K562 (cell line): ENCODE data around the gene POLDIP3. TPM values are rescaled to one million over a fixed set of nuclear protein-coding genes. Genes with fewer than 3 reads are reported as not detected.
"Not testable (repeated sequence)": the region's sequence is repeated elsewhere in the genome, so short reads cannot be mapped to it uniquely, and the experiment has no call there.

Experiments used
- ATAC-seq: fragments of 200-7000 bp; cut with Tn5 transposase; 3 replicates; pipeline ENCODE4 v1.9.1; 2020; ENCODE audit warnings: moderate library complexity
- BruUV-seq: library from RNA; stranded (reverse); fragments of 400-500 nt; replicated peaks from 2 replicates; lab custom pipeline; 2021; lab: Mats Ljungman, UMichigan
- CTCF ChIA-PET: fragments of 300-600 bp; formaldehyde crosslinking; extraction: SDS; loops from one replicate; lab custom pipeline; 2021; ENCODE audit warnings: low intra/inter-chr PET ratio; lab: Yijun Ruan, JAX
- POLR2A ChIA-PET: fragments of 300-600, 350-650 bp; sonication (Branson Sonifier 250); formaldehyde crosslinking; extraction: SDS; loops from one replicate; lab custom pipeline; 2021; ENCODE audit warnings: antibody characterized with exemption, inconsistent platforms; lab: Yijun Ruan, JAX
- DNase-seq, 4 experiments: peaks; one replicate each; pipeline versions ENCODE4 v3.0.0 to v3.0.0-alpha.2; 2011 to 2018; ENCODE audit warnings: low spot score in 3 of 4, mixed read lengths in 3 of 4; ENCODE audit errors: extremely low read depth in 1 of 4
- FAIRE-seq: peaks from 2 replicates; lab custom pipeline; 2011; peaks lifted over from hg19 to GRCh38; lab: Jason Lieb, UNC
- H2AFZ ChIP-seq: 2 replicates; pipeline ENCODE4 v1.6.0; 2011; ENCODE audit warnings: low read depth, low read length, control low read depth, inconsistent platforms
- H3K27ac ChIP-seq: fragments of 200-600 bp; 3 replicates; pipeline ENCODE4 v1.8.0; 2011; ENCODE audit warnings: low read depth, mild to moderate bottlenecking, control low read depth, inconsistent platforms, low read length, moderate library complexity, mixed read lengths; ENCODE audit errors: extremely low read depth
- H3K27me3 ChIP-seq, 2 experiments: fragments of 300-600 bp in 1 of 2; 2 replicates in 1 of 2; 3 replicates in 1 of 2; pipeline versions ENCODE4 v1.6.0 to v1.8.0; 2011; ENCODE audit warnings: inconsistent platforms in 2 of 2, low read length in 2 of 2, mild to moderate bottlenecking in 1 of 2, mixed read lengths in 1 of 2, moderate library complexity in 1 of 2; ENCODE audit not compliant: control insufficient read depth in 2 of 2, insufficient read depth in 2 of 2
- H3K36me3 ChIP-seq: fragments of 300-600 bp; 3 replicates; pipeline ENCODE4 v1.8.0; 2011; ENCODE audit warnings: mild to moderate bottlenecking, low read length, inconsistent platforms; ENCODE audit not compliant: control insufficient read depth, insufficient read depth
- H3K4me1 ChIP-seq, 2 experiments: fragments of 200-600 bp in 1 of 2; replicated peaks in 1 of 2; 2 replicates in 1 of 2; 3 replicates in 1 of 2; pipeline versions ENCODE4 v1.5.1 to v1.8.0; 2011; ENCODE audit warnings: inconsistent platforms in 2 of 2, low read length in 2 of 2, mild to moderate bottlenecking in 1 of 2, mixed read lengths in 1 of 2, moderate library complexity in 1 of 2; ENCODE audit not compliant: control insufficient read depth in 2 of 2, insufficient read depth in 2 of 2
- H3K4me2 ChIP-seq: 2 replicates; pipeline ENCODE4 v1.6.1; 2011; ENCODE audit warnings: low read length, control low read depth, inconsistent platforms, mixed read lengths; ENCODE audit not compliant: insufficient read depth
- H3K4me3 ChIP-seq: fragments of 200-600 bp; sonication (generic), shearing (Covaris generic); 2 replicates; pipeline ENCODE4 v1.5.1; 2016; ENCODE audit warnings: control low read depth, inconsistent platforms
- H3K79me2 ChIP-seq: fragments of 200-600 bp; 3 replicates; pipeline ENCODE4 v1.8.0; 2011; ENCODE audit warnings: low read length, inconsistent platforms; ENCODE audit not compliant: control insufficient read depth, insufficient read depth
- H3K9ac ChIP-seq, 2 experiments: 2 replicates each; pipeline versions ENCODE4 v1.6.0 to v1.6.1; 2011; ENCODE audit warnings: low read depth in 2 of 2, low read length in 2 of 2, control low read depth in 1 of 2, inconsistent platforms in 1 of 2, mild to moderate bottlenecking in 1 of 2, mixed read lengths in 1 of 2; ENCODE audit not compliant: insufficient read depth in 1 of 2
- H3K9me1 ChIP-seq: one replicate; pipeline ENCODE4 v1.6.0; 2011; ENCODE audit warnings: inconsistent platforms, mild to moderate bottlenecking, low read length, moderate library complexity; ENCODE audit not compliant: control insufficient read depth, insufficient read depth
- H3K9me3 ChIP-seq: replicated peaks from 2 replicates; pipeline ENCODE4 v1.5.1; 2011; ENCODE audit warnings: low read depth, low read length, inconsistent platforms; ENCODE audit not compliant: control insufficient read depth, insufficient read depth
- H4K20me1 ChIP-seq: replicated peaks from 2 replicates; pipeline ENCODE4 v1.6.1; 2011; ENCODE audit warnings: low read length, inconsistent platforms, mixed read lengths; ENCODE audit not compliant: control insufficient read depth, insufficient read depth
- ATF1 ChIP-seq, 2 experiments: fragments of 450-650 bp in 1 of 2; IDR thresholded peaks; 2 replicates each; pipeline ENCODE4 v1.6.1; 2016; ENCODE audit warnings: missing compliant biosample characterization in 1 of 2, missing genetic modification characterization in 1 of 2
- DMBX1 ChIP-seq: fragments of 250-450 bp; sonication (Bioruptor Pico); IDR thresholded peaks from 2 replicates; pipeline ENCODE4 v1.8.0; 2022; ENCODE audit warnings: inconsistent platforms, mild to moderate bottlenecking, moderate library complexity, borderline replicate concordance
- FOSL1 ChIP-seq: fragments of 200-800 bp; sonication (Bioruptor generic); conservative IDR thresholded peaks from 2 replicates; pipeline ENCODE4 v1.6.1; 2016; ENCODE audit warnings: missing genetic modification characterization, missing compliant biosample characterization
- RBFOX2 ChIP-seq: fragments of 200-400 bp; formaldehyde crosslinking; IDR thresholded peaks from 2 replicates; pipeline ENCODE4 v1.6.1; 2017; ENCODE audit warnings: low read depth, mild to moderate bottlenecking, low read length, moderate library complexity
- SMAD4 ChIP-seq: fragments of 250-450 bp; sonication (Bioruptor Pico); conservative IDR thresholded peaks from 2 replicates; pipeline ENCODE4 v1.8.0; 2021; ENCODE audit warnings: inconsistent platforms, mild to moderate bottlenecking, moderate library complexity
- YY1 ChIP-seq, 3 experiments: IDR thresholded peaks; 2 replicates each; pipeline ENCODE4 v1.6.1; 2011; ENCODE audit warnings: low read length in 2 of 3, mild to moderate bottlenecking in 2 of 3, moderate library complexity in 2 of 3, borderline replicate concordance in 1 of 3, control low read depth in 1 of 3, low read depth in 1 of 3; ENCODE audit not compliant: insufficient read depth in 3 of 3, insufficient replicate concordance in 2 of 3, control insufficient read depth in 1 of 3, insufficient read length in 1 of 3; ENCODE audit errors: extremely low read depth in 1 of 3
- ZFX ChIP-seq: sonication (generic); formaldehyde crosslinking; IDR thresholded peaks from 2 replicates; pipeline ENCODE4 v1.8.0; 2022; ENCODE audit warnings: mild to moderate bottlenecking, missing genetic modification reagents, moderate library complexity
- ZNF311 ChIP-seq: fragments of 250-450 bp; sonication (Bioruptor Pico); IDR thresholded peaks from 2 replicates; pipeline ENCODE4 v1.4.0; 2020; ENCODE audit warnings: mild to moderate bottlenecking, moderate library complexity
- WGBS: fragments of 100-300 bp; shearing (Covaris generic); methylation state at CpG from one replicate; pipeline ENCODE4 v1.1.6; 2016; ENCODE audit warnings: low coverage, mixed read lengths; ENCODE audit not compliant: insufficient coverage; ENCODE audit errors: missing lambda C conversion rate; 5-methylcytosine and 5-hydroxymethylcytosine counted together
- in situ Hi-C: fragments of 300-500 bp; cut with MboI; formaldehyde crosslinking; loops from 4 replicates; pipeline ENCODE4 v1.15.0; 2018; ENCODE audit warnings: inconsistent platforms, mixed read lengths
- intact Hi-C: fragments of 100-400 bp; cut with micrococcal nuclease; formaldehyde crosslinking; loops from 2 replicates; pipeline ENCODE4 v1.14.2; 2022
- polyA plus RNA-seq, 8 experiments: library from polyadenylated mRNA; depleted of rRNA in 4 of 8; stranded (reverse) in 5 of 8; unstranded in 3 of 8; fragments of >200 nt; fragmentation: Nextera tagmentation in 2 of 8; fragmentation: Illumina TruSeq in 1 of 8; extraction: Ambion mirVana in 2 of 8; extraction: Trizol in 1 of 8; gene quantifications; 2 replicates each; pipeline versions ENCODE4 v1.2.1 to v1.2.3, GENCODE V29; 2011 to 2014; ENCODE audit warnings: inconsistent platforms in 1 of 8, missing spikeins in 1 of 8
- total RNA-seq, 7 experiments: library from RNA; depleted of rRNA in 6 of 7; stranded (reverse); fragments of >200 nt in 6 of 7; fragmentation: Illumina TruSeq in 2 of 7; extraction: Trizol in 2 of 7; gene quantifications; 2 replicates each; pipeline versions ENCODE4 v1.2.1 to v1.2.3, GENCODE V29; 2011 to 2021; ENCODE audit warnings: low replicate concordance in 1 of 7
- TF ChIP-seq, protein P1 (sequence below): sonication (generic); formaldehyde crosslinking; IDR thresholded peaks from 2 replicates; pipeline ENCODE4 v1.8.1; 2023; ENCODE audit warnings: mild to moderate bottlenecking, missing genetic modification reagents
- TF ChIP-seq, protein P2 (sequence below), 2 experiments: fragments of 450-650 bp; IDR thresholded peaks; 2 replicates each; pipeline ENCODE4 v1.6.1; 2016

The POLDIP3 gene
- total and polyA plus RNA-seq, 9 of the 15 experiments (the other 6 are each of a cell fraction or from before 2014, with no cell fraction given) = 14.3 to 53.0 (median 26.3) TPM

GRCh38 chr22:42537199-42537831, 77.4 kb downstream of the POLDIP3 start (continued):
- peak in 1 of 3 experiments; percentile 45 for TF ChIP-seq YY1 (IDR thresholded peaks at IDR 0.05; ENCODE audit: borderline replicate concordance in 1 of 3, control insufficient read depth in 1 of 3, extremely low read depth in 1 of 3, insufficient read depth in 3 of 3, insufficient read length in 1 of 3, insufficient replicate concordance in 2 of 3, low read depth in 1 of 3, low read length in 2 of 3)
- peak; percentile 69; the same call in 1 of the 2 replicates for TF ChIP-seq ZNF311 (CRISPR knock-in tag)
- TF ChIP-seq RBFOX2 = 0 out of 2 replicates have a peak, but pooled peaks have one; percentile 22
- TF ChIP-seq ZFX = peak; percentile 48
- peak; percentile 47 for TF ChIP-seq SMAD4 (CRISPR knock-in tag)
- TF ChIP-seq FOSL1 (tag) = 0 out of 2 replicates have a peak, but pooled peaks have one; percentile 25
- not testable (repeated sequence) for TF ChIP-seq ATF1 (CRISPR knock-in tag; IDR thresholded peaks at IDR 0.05)
- TF ChIP-seq ATF1 (tag; IDR thresholded peaks at IDR 0.05) = 0 out of 2 replicates have a peak, but pooled peaks have one; percentile 30
- peak; percentile 78; the same call in 1 of the 2 replicates for TF ChIP-seq DMBX1 (CRISPR knock-in tag)

DNA sequence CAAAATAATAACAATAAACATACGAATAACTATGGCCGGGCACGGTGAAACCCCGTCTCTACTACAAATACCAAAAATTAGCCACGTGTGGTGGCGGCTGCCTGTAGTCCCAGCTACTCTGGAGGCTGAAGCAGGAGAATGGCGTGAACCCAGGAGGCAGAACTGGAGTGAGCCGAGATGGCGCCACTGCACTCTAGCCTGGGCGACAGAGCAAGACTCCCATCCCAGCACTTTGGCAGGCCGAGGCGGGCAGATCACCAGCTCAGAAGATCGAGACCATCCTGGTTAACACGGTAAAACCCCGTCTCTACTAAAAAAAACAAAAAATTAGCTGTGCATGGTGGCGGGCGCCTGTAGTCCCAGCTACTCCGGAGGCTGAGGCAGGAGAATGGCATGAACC, 78.0 kb downstream of the POLDIP3 start:
- intact Hi-C loops, in situ Hi-C loops: not testable (repeated sequence)
- TF ChIP-seq, protein P1, sequence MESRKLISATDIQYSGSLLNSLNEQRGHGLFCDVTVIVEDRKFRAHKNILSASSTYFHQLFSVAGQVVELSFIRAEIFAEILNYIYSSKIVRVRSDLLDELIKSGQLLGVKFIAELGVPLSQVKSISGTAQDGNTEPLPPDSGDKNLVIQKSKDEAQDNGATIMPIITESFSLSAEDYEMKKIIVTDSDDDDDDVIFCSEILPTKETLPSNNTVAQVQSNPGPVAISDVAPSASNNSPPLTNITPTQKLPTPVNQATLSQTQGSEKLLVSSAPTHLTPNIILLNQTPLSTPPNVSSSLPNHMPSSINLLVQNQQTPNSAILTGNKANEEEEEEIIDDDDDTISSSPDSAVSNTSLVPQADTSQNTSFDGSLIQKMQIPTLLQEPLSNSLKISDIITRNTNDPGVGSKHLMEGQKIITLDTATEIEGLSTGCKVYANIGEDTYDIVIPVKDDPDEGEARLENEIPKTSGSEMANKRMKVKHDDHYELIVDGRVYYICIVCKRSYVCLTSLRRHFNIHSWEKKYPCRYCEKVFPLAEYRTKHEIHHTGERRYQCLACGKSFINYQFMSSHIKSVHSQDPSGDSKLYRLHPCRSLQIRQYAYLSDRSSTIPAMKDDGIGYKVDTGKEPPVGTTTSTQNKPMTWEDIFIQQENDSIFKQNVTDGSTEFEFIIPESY (CRISPR knock-in tag) = peak; percentile 43; the same call in 1 of the 2 replicates
- TF ChIP-seq, protein P2, sequence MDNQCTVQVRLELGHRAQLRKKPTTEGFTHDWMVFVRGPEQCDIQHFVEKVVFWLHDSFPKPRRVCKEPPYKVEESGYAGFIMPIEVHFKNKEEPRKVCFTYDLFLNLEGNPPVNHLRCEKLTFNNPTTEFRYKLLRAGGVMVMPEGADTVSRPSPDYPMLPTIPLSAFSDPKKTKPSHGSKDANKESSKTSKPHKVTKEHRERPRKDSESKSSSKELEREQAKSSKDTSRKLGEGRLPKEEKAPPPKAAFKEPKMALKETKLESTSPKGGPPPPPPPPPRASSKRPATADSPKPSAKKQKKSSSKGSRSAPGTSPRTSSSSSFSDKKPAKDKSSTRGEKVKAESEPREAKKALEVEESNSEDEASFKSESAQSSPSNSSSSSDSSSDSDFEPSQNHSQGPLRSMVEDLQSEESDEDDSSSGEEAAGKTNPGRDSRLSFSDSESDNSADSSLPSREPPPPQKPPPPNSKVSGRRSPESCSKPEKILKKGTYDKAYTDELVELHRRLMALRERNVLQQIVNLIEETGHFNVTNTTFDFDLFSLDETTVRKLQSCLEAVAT (IDR thresholded peaks at IDR 0.05) = 0 out of 4 replicates have a peak, but pooled peaks of 1 of the 2 experiments have one; percentile 27
- TF ChIP-seq SMAD4 (CRISPR knock-in tag) = 0 out of 2 replicates have a peak, but pooled peaks have one; percentile 6
- TF ChIP-seq, all 486 proteins: peak for 3; not testable (repeated sequence) for 483
- POLR2A ChIA-PET, ATAC-seq, H3K79me2 ChIP-seq, H3K27me3 ChIP-seq, H3K9me1 ChIP-seq, H3K4me2 ChIP-seq, FAIRE-seq, DNase-seq, H3K36me3 ChIP-seq, H3K9me3 ChIP-seq, BruUV-seq, H3K4me3 ChIP-seq, H3K9ac ChIP-seq, CTCF ChIA-PET, H4K20me1 ChIP-seq: not testable (repeated sequence)
- WGBS = 92% methylated on average over 16 of the region's 18 CpGs
- H3K27ac ChIP-seq = peak overlapping the region; percentile 66; the same call in 2 of the 3 replicates
- H3K4me1 ChIP-seq = peaks cover 18 to 32% of the 10 kb centered on the region in 2 experiments; a peak in 4 of 5 replicates
- H2AFZ ChIP-seq = 0 out of 2 replicates have a peak overlapping the region, but pooled peaks have one; percentile 40
